HL-60 (cell line): ENCODE data around the gene DDC.

ENCODE experiments used
- CTCF ChIP-seq: IDR thresholded peaks from one replicate; pipeline ENCODE4 v1.5.1; 2011; ENCODE audit warnings: low read length, control low read depth, inconsistent platforms; ENCODE audit not compliant: insufficient read depth
- GABPA ChIP-seq: IDR thresholded peaks from 2 replicates; pipeline ENCODE4 v1.6.1; 2012; ENCODE audit warnings: low read depth
- REST ChIP-seq: IDR thresholded peaks from 2 replicates; pipeline ENCODE4 v1.6.1; 2012; ENCODE audit warnings: low read depth; ENCODE audit not compliant: insufficient replicate concordance
- SPI1 ChIP-seq: IDR thresholded peaks from 2 replicates; pipeline ENCODE4 v1.6.1; 2012; ENCODE audit warnings: low read depth, mild to moderate bottlenecking, borderline replicate concordance

GRCh38 chr7:50596484-50596883, 31.3 kb upstream of the DDC start:
- TF ChIP-seq CTCF (no peak), GABPA (no peak), REST (no peak), SPI1 (no peak)
